HCT116 (cell line): ENCODE measurements around the gene OGN. TPM values are rescaled to one million over a fixed set of nuclear protein-coding genes. Genes with fewer than 3 reads are reported as not detected.

Experiments
- ATAC-seq: fragments of 200-7000 bp; cut with Tn5 transposase; 2 replicates; pipeline ENCODE4 v1.9.1; 2020; ENCODE audit warnings: mild to moderate bottlenecking, moderate library complexity
- BruUV-seq: library from RNA; stranded (reverse); fragments of 400-500 nt; replicated peaks from 2 replicates; lab custom pipeline; 2021; lab: Mats Ljungman, UMichigan
- CTCF ChIA-PET: fragments of 300-600 bp; sonication (Branson Sonifier 250); formaldehyde crosslinking; loops from one replicate; lab custom pipeline; 2021; ENCODE audit warnings: antibody characterized with exemption; lab: Charles Lee
- POLR2A ChIA-PET: fragments of 300-600, 350-600 bp; sonication (Branson Sonifier 250); formaldehyde crosslinking; loops from one replicate; lab custom pipeline; 2021; ENCODE audit warnings: antibody characterized with exemption; lab: Charles Lee
- RAD21 ChIA-PET, 2 experiments: fragments of 300-600 bp; sonication (Branson Sonifier 250); formaldehyde crosslinking; loops; one replicate each; lab custom pipeline; 2023; ENCODE audit warnings: low total read pairs in 2 of 2; ENCODE audit not compliant: uncharacterized antibody in 2 of 2, unreplicated experiment in 2 of 2, low non-redundant PET in 1 of 2; lab: Charles Lee
- DNase-seq: peaks from one replicate; pipeline ENCODE4 v3.0.0-alpha.2; 2010; ENCODE audit warnings: low read depth, low spot score
- H2AFZ ChIP-seq: fragments of 200-600 bp; shearing (Covaris generic), sonication (generic); 2 replicates; pipeline ENCODE4 v1.6.1; 2017; ENCODE audit warnings: low read depth, mixed run types, mixed read lengths, antibody characterized with exemption, low read length; ENCODE audit not compliant: poor library complexity, severe bottlenecking
- H3K27ac ChIP-seq: 2 replicates; pipeline ENCODE4 v1.5.1; 2012; ENCODE audit warnings: low read depth, low read length
- H3K27me3 ChIP-seq: fragments of 200-600 bp; sonication (generic); 2 replicates; pipeline ENCODE4 v1.6.1; 2016; ENCODE audit warnings: mixed run types, low read length, mixed read lengths; ENCODE audit not compliant: insufficient read depth
- H3K36me3 ChIP-seq, 2 experiments: fragments of 200-500 bp in 1 of 2; fragments of 200-600 bp in 1 of 2; sonication (Bioruptor generic) in 1 of 2; sonication (generic) in 1 of 2; 2 replicates each; pipeline versions ENCODE4 v1.5.1 to v1.6.1; 2014 to 2016; ENCODE audit warnings: low read length in 2 of 2, inconsistent platforms in 1 of 2, mixed read lengths in 1 of 2, mixed run types in 1 of 2; ENCODE audit not compliant: insufficient read depth in 2 of 2, control insufficient read depth in 1 of 2
- H3K4me1 ChIP-seq, 2 experiments: fragments of 200-600 bp in 1 of 2; sonication (generic) in 1 of 2; 2 replicates each; pipeline versions ENCODE4 v1.5.1 to v1.6.1; 2012 to 2017; ENCODE audit warnings: low read length in 2 of 2, inconsistent platforms in 1 of 2, mild to moderate bottlenecking in 1 of 2, mixed read lengths in 1 of 2, mixed run types in 1 of 2, moderate library complexity in 1 of 2; ENCODE audit not compliant: insufficient read depth in 2 of 2, control insufficient read depth in 1 of 2
- H3K4me2 ChIP-seq: fragments of 200-600 bp; sonication (generic); 2 replicates; pipeline ENCODE4 v1.6.1; 2017; ENCODE audit warnings: mixed run types, low read length, mixed read lengths
- H3K4me3 ChIP-seq, 2 experiments: fragments of 200-600 bp in 1 of 2; sonication (generic) in 1 of 2; replicated peaks in 1 of 2; 2 replicates each; pipeline ENCODE4 v1.5.1; 2011 to 2016; ENCODE audit warnings: low read length in 2 of 2, control low read depth in 1 of 2, low read depth in 1 of 2, mild to moderate bottlenecking in 1 of 2, mixed read lengths in 1 of 2, mixed run types in 1 of 2
- H3K79me2 ChIP-seq: fragments of 200-600 bp; sonication (generic); 2 replicates; pipeline ENCODE4 v1.6.1; 2017; ENCODE audit warnings: mild to moderate bottlenecking, mixed run types, low read length, moderate library complexity, mixed read lengths; ENCODE audit not compliant: insufficient read depth
- H3K9ac ChIP-seq: fragments of 200-600 bp; sonication (generic); 2 replicates; pipeline ENCODE4 v1.6.1; 2016; ENCODE audit warnings: low read length, mixed read lengths
- H3K9me2 ChIP-seq: fragments of 200-600 bp; sonication (generic), shearing (Covaris generic); 2 replicates; pipeline ENCODE4 v1.6.1; 2017; ENCODE audit warnings: mixed run types, mild to moderate bottlenecking, moderate library complexity; ENCODE audit not compliant: insufficient read depth
- H3K9me3 ChIP-seq, 2 experiments: fragments of 200-500 bp in 1 of 2; fragments of 200-600 bp in 1 of 2; sonication (Bioruptor generic) in 1 of 2; sonication (generic) in 1 of 2; 2 replicates each; pipeline ENCODE4 v1.6.1; 2014 to 2017; ENCODE audit warnings: low read length in 2 of 2, mixed read lengths in 2 of 2, inconsistent platforms in 1 of 2, low read depth in 1 of 2, mild to moderate bottlenecking in 1 of 2, mixed run types in 1 of 2, moderate library complexity in 1 of 2; ENCODE audit not compliant: control insufficient read depth in 1 of 2, insufficient read depth in 1 of 2
- H4K20me1 ChIP-seq: fragments of 200-600 bp; sonication (generic), shearing (Covaris generic); 2 replicates; pipeline ENCODE4 v1.6.1; 2017; ENCODE audit warnings: mixed run types, mild to moderate bottlenecking, moderate library complexity; ENCODE audit not compliant: insufficient read depth
- ATF3 ChIP-seq: IDR thresholded peaks from 2 replicates; pipeline ENCODE4 v1.6.1; 2012
- CEBPB ChIP-seq: IDR thresholded peaks from 2 replicates; pipeline ENCODE4 v1.6.1; 2012; ENCODE audit warnings: low read depth
- CTCF ChIP-seq, 3 experiments: fragments of 200-600 bp in 1 of 3; sonication (generic) in 1 of 3; IDR thresholded peaks in 2 of 3; conservative IDR thresholded peaks in 1 of 3; 2 replicates each; pipeline ENCODE4 v1.5.1; 2012 to 2017; ENCODE audit warnings: low read depth in 2 of 3, low read length in 2 of 3, antibody characterized with exemption in 1 of 3, borderline replicate concordance in 1 of 3, control low read depth in 1 of 3, mild to moderate bottlenecking in 1 of 3, mixed read lengths in 1 of 3, mixed run types in 1 of 3, moderate library complexity in 1 of 3; ENCODE audit not compliant: insufficient read depth in 1 of 3
- EGR1 ChIP-seq: IDR thresholded peaks from 2 replicates; pipeline ENCODE4 v1.6.1; 2012; ENCODE audit warnings: low read depth
- ELF1 ChIP-seq: IDR thresholded peaks from 2 replicates; pipeline ENCODE4 v1.6.1; 2012; ENCODE audit warnings: low read depth, borderline replicate concordance
- EZH2 ChIP-seq: fragments of 200-600 bp; sonication (generic); IDR thresholded peaks from 2 replicates; pipeline ENCODE4 v1.6.1; 2017; ENCODE audit warnings: antibody characterized with exemption, mixed run types
- EZH2phosphoT487 ChIP-seq: fragments of 200-600 bp; IDR thresholded peaks from 2 replicates; pipeline ENCODE4 v1.6.1; 2018; ENCODE audit warnings: antibody characterized with exemption, borderline replicate concordance
- FOSL1 ChIP-seq: IDR thresholded peaks from 2 replicates; pipeline ENCODE4 v1.6.1; 2012; ENCODE audit warnings: low read depth
- MAX ChIP-seq: IDR thresholded peaks from 2 replicates; pipeline ENCODE4 v1.6.1; 2012
- POLR2A ChIP-seq: IDR thresholded peaks from 2 replicates; pipeline ENCODE4 v1.7.0; 2011; ENCODE audit warnings: borderline replicate concordance; ENCODE audit not compliant: insufficient read depth, insufficient read length; ENCODE audit errors: extremely low read depth
- POLR2AphosphoS5 ChIP-seq: IDR thresholded peaks from 2 replicates; pipeline ENCODE4 v1.6.1; 2011; ENCODE audit warnings: mild to moderate bottlenecking, low read depth, low read length, moderate library complexity
- RAD21 ChIP-seq: IDR thresholded peaks from 2 replicates; pipeline ENCODE4 v1.6.1; 2012; ENCODE audit warnings: low read depth, mild to moderate bottlenecking
- SP1 ChIP-seq: IDR thresholded peaks from 2 replicates; pipeline ENCODE4 v1.6.1; 2012; ENCODE audit warnings: low read depth
- SRF ChIP-seq: IDR thresholded peaks from 2 replicates; pipeline ENCODE4 v1.6.1; 2012; ENCODE audit warnings: low read depth
- TCF7L2 ChIP-seq: IDR thresholded peaks from 2 replicates; pipeline ENCODE4 v1.7.0; 2011; ENCODE audit warnings: borderline replicate concordance, inconsistent platforms; ENCODE audit not compliant: insufficient read depth, insufficient read length; ENCODE audit errors: extremely low read depth
- ZNF274 ChIP-seq: fragments of 200-500 bp; sonication (Bioruptor generic); IDR thresholded peaks from 2 replicates; pipeline ENCODE4 v1.6.1; 2014; ENCODE audit warnings: mild to moderate bottlenecking, low read depth, low read length, inconsistent platforms
- intact Hi-C: fragments of 100-400 bp; cut with micrococcal nuclease; formaldehyde crosslinking; loops from 2 replicates; pipeline ENCODE4 v1.10.0; 2022
- total RNA-seq: library from RNA; stranded (reverse); gene quantifications from one replicate; pipeline ENCODE4 v1.2.1, GENCODE V29; 2021; ENCODE audit not compliant: unreplicated experiment

OGN gene
- total RNA-seq, 1 experiment from 2014 or later = 0.15 TPM

GRCh38 chr9:92385001-92385400 is 19.4 kb downstream of the OGN start:
- no peak for TF ChIP-seq POLR2AphosphoS5
- TF ChIP-seq EZH2 = no peak
- no peak for TF ChIP-seq RAD21
- TF ChIP-seq CTCF (IDR thresholded peaks at IDR 0.05 in 2 of 3, conservative IDR thresholded peaks at IDR 0.05 in 1 of 3; ENCODE audit: borderline replicate concordance in 1 of 3, insufficient read depth in 1 of 3, low read depth in 2 of 3, low read length in 2 of 3) = no peak
- no peak for TF ChIP-seq CEBPB
- TF ChIP-seq POLR2A = no peak
- TF ChIP-seq ZNF274 = no peak
- no peak for TF ChIP-seq EZH2phosphoT487
- no peak for TF ChIP-seq FOSL1
- no peak for TF ChIP-seq ATF3
- TF ChIP-seq ELF1 = no peak
- TF ChIP-seq EGR1 = no peak
- no peak for TF ChIP-seq SRF
- no peak for TF ChIP-seq SP1
- no peak for TF ChIP-seq TCF7L2
- TF ChIP-seq MAX = no peak
- no peak overlapping the region for H3K4me2 ChIP-seq
- POLR2A ChIA-PET = no interaction called here

More at GRCh38 chr9:92385001-92385400, 19.4 kb downstream of the OGN start:
- Histone ChIP-seq H3K79me2 (no peaks in the 10 kb centered on the region), H3K9me3 (no peaks in the 10 kb centered on the region), H3K4me1 (peaks cover 0 to 5% of the 10 kb centered on the region in 2 experiments; a peak in 1 of 4 replicates), H3K27ac (no peak overlapping the region), H3K4me3 (no peak overlapping the region), H3K36me3 (no peaks in the 10 kb centered on the region), H4K20me1 (no peaks in the 10 kb centered on the region), H3K9me2 (no peaks in the 10 kb centered on the region), H3K9ac (no peak overlapping the region), H2AFZ (no peak overlapping the region), H3K27me3 (no peaks in the 10 kb centered on the region)
- CTCF ChIA-PET = no interaction called here
- DNase-seq (no peak), ATAC-seq (no peak)
- intact Hi-C loops = no loop called here
- BruUV-seq = no TSS peak
- RAD21 ChIA-PET = no interaction called here
